Measurements from ENCODE around the gene ZSWIM6. TPM values are rescaled to one million over a fixed set of nuclear protein-coding genes. Genes with fewer than 3 reads are reported as not detected.

ZSWIM6 gene
- total RNA-seq, 1 donor from 2014 or later = 8.8 TPM

DNA sequence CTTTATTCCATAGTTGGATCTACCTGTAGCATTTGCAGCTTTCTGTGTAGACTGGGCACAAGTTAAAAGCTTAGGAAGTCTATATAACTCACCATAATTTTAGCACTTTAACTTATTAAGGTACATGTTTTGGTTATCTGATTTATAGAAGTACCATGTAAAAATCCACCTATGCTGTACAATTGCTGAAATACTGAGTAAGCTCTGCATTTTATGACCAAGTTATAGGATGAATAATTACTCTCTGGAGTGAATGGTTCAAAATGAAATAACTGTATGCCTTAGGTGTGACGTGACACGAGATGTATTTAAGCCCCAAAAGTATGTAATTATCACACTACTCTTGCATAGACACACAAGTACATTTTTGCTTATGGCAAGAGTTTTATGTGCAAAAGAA, 22.1 kb downstream of the ZSWIM6 start:
- H3K4me1 ChIP-seq = no peaks in the 10 kb centered on the region
- intact Hi-C loops (cut with DNase I) = no loop called here
- DNase-seq (ENCODE audit: low spot score in 2 of 2) = no peak

DNA sequence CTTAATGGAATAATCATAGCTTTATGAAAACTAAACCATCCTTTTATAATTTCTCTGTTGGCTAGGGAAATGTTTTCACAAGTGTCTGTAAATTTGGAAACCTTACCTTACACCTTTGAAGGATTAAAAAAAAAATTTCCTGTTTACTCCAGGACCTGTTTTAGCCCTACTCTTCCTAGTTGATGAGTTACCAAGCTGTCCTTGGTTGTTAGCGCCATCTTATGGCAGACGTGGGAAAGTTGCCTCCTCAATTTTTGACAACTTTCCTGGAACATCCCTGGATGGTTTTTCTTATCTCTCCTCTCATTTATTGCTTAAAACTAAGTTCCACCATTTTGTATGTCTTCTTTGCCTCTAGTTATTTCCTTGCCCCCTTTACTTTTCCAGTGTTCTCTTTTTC, 25.7 kb downstream of the ZSWIM6 start:
- TF ChIP-seq, protein P1, sequence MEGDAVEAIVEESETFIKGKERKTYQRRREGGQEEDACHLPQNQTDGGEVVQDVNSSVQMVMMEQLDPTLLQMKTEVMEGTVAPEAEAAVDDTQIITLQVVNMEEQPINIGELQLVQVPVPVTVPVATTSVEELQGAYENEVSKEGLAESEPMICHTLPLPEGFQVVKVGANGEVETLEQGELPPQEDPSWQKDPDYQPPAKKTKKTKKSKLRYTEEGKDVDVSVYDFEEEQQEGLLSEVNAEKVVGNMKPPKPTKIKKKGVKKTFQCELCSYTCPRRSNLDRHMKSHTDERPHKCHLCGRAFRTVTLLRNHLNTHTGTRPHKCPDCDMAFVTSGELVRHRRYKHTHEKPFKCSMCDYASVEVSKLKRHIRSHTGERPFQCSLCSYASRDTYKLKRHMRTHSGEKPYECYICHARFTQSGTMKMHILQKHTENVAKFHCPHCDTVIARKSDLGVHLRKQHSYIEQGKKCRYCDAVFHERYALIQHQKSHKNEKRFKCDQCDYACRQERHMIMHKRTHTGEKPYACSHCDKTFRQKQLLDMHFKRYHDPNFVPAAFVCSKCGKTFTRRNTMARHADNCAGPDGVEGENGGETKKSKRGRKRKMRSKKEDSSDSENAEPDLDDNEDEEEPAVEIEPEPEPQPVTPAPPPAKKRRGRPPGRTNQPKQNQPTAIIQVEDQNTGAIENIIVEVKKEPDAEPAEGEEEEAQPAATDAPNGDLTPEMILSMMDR (IDR thresholded peaks at IDR 0.05) = peak in 1 of 3 experiments; percentile 15
- DNase-seq (ENCODE audit: low spot score in 2 of 2) = no peak
- Histone ChIP-seq H3K4me3 (no peak overlapping the region), H3K27me3 (no peaks in the 10 kb centered on the region), H3K9me3 (no peaks in the 10 kb centered on the region), H3K4me1 (peaks cover 0 to 5% of the 10 kb centered on the region in 2 donors), H3K27ac (no peak overlapping the region), H3K36me3 (no peaks in the 10 kb centered on the region)
- intact Hi-C loops (cut with DNase I) = no loop called here

More for the DNA sequence above, 22.1 kb downstream of the ZSWIM6 start:
- Histone ChIP-seq H3K9me3 (no peaks in the 10 kb centered on the region), H3K36me3 (no peaks in the 10 kb centered on the region), H3K4me3 (no peak overlapping the region), H3K27me3 (no peaks in the 10 kb centered on the region), H3K27ac (no peak overlapping the region)
- TF ChIP-seq, protein P1 (IDR thresholded peaks at IDR 0.05) = no peak

DNA sequence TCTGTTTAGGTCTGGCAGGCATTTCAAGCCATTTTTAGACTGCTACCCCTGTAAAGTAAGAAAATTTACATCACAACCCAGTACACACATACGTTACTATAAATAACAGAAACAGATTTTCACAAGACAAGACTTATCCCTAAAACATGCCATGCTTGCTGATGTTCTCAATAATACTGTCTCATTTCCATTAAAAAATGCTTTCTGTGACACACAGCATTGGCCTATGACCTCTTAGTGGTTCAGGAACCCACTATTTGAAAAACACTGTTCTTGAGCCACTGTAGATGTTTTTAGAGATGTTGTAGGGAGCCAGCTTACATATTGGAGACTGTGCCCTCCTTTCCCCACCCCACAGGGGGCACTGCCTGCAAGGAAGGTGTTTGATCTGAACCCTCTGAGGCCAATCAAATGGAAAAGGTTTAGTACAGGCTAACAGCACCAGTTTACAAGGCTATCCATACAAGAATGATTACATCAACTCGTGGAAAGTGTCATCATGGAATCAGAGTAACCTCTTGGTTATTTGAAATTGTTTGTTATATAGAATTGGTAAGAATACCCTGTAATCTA, 30.8 kb downstream of the ZSWIM6 start:
- H3K27me3 ChIP-seq = no peaks in the 10 kb centered on the region
- H3K9me3 ChIP-seq = no peaks in the 10 kb centered on the region
- DNase-seq (ENCODE audit: low spot score in 2 of 2) = no peak
- peaks cover 0 to 5% of the 10 kb centered on the region in 2 donors for H3K4me1 ChIP-seq
- TF ChIP-seq, protein P1 (IDR thresholded peaks at IDR 0.05) = no peak
- no peaks in the 10 kb centered on the region for H3K36me3 ChIP-seq
- intact Hi-C loops (cut with DNase I) = no loop called here
- H3K4me3 ChIP-seq = no peak overlapping the region
- H3K27ac ChIP-seq = no peak overlapping the region

DNA sequence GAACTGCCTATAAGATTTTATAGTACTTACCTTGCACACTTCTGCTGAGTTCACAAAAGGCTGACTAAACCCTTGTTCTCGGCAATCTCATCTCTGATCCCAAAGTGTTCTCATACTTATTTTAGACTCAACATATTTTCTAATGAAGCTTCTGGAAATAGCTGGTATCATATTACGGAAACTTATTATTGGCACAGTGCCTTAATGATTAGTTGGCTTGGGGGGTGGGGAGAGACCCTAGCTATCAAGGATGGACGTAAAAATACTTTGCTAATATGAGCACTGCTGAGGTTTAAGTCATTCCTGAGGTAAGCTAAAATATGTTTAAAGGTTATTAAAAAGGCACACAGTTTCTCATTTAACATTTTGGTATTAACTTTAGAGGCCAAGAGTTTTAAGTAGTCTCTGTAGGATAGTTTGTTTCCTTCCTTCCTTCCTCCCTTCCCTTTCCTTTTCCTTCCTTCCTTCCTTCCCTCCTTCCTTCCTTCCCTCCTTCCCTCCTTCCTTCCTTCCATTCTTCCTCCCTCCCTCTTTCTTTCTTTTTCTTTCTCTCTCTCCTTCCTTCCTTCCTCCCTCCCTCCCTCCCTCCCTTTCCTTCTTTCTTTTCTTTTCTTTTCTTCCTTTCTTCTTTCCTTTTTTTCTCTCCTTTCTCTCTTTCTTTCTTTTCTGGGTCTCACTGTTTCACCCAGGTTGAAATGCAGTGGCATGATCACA, 31.5 kb downstream of the ZSWIM6 start:
- H3K36me3 ChIP-seq = no peaks in the 10 kb centered on the region
- TF ChIP-seq, protein P1 (IDR thresholded peaks at IDR 0.05) = no peak
- H3K4me1 ChIP-seq = peaks cover 0 to 5% of the 10 kb centered on the region in 2 donors
- no peak overlapping the region for H3K27ac ChIP-seq
- intact Hi-C loops (cut with DNase I) = no loop called here
- DNase-seq (ENCODE audit: low spot score in 2 of 2) = no peak
- no peaks in the 10 kb centered on the region for H3K27me3 ChIP-seq
- no peaks in the 10 kb centered on the region for H3K9me3 ChIP-seq
- no peak overlapping the region for H3K4me3 ChIP-seq

DNA sequence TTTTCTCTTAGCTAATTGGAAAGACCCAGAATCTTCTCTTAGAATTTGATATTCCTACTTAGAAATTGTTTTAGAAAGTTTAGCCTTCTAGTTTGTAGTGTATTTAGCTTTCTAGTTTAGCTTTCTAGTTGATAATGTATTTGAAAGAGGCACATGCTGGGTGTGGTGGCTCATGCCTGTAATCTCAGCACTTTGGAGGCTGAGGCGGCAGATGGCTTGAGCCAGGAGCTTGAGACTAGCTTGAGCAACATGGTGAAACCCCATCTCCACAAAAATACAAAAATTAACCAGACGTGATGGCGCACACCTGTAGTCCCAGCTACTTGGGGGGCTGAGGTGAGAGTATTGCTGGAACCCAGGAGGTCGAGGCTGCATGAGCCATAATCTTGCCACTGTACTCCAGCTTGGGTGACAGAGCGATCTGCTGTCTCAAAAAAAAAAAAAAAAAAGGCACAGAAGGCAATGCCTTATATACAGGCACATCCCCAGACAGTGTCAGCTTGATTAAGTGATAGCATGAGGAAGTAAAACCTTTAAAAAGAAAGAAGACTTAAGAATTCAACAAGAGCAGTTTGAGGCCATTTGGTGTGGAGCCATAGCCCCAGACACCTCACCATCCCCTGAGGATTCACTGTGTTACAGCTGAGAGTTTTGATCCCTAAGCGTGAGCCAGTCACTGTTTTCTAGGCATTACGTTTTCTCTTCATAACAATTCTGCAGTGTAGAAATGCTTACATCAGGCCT, 34.6 kb downstream of the ZSWIM6 start:
- no peak for DNase-seq (ENCODE audit: low spot score in 2 of 2)
- H3K4me1 ChIP-seq = peaks cover 0 to 3% of the 10 kb centered on the region in 2 donors

More for the DNA sequence above, 34.6 kb downstream of the ZSWIM6 start:
- Histone ChIP-seq H3K4me3 (no peak overlapping the region), H3K9me3 (no peaks in the 10 kb centered on the region), H3K36me3 (no peaks in the 10 kb centered on the region), H3K27ac (no peak overlapping the region), H3K27me3 (no peaks in the 10 kb centered on the region)
- TF ChIP-seq, protein P1 (IDR thresholded peaks at IDR 0.05) = no peak
- intact Hi-C loops (cut with DNase I) = no loop called here
